HG03432 (cell line): ENCODE measurements around the gene ZNF665.
"Not testable (repeated sequence)": the region's sequence is repeated elsewhere in the genome, so short reads cannot be mapped to it uniquely, and the experiment has no call there.

ENCODE experiments used
- ATAC-seq: cut with Tn5 transposase; IDR thresholded peaks from one replicate; pipeline ENCODE4 v1.9.1; 2021; ENCODE audit warnings: mild to moderate bottlenecking, moderate library complexity; ENCODE audit not compliant: unreplicated experiment

The ZNF665 gene

DNA sequence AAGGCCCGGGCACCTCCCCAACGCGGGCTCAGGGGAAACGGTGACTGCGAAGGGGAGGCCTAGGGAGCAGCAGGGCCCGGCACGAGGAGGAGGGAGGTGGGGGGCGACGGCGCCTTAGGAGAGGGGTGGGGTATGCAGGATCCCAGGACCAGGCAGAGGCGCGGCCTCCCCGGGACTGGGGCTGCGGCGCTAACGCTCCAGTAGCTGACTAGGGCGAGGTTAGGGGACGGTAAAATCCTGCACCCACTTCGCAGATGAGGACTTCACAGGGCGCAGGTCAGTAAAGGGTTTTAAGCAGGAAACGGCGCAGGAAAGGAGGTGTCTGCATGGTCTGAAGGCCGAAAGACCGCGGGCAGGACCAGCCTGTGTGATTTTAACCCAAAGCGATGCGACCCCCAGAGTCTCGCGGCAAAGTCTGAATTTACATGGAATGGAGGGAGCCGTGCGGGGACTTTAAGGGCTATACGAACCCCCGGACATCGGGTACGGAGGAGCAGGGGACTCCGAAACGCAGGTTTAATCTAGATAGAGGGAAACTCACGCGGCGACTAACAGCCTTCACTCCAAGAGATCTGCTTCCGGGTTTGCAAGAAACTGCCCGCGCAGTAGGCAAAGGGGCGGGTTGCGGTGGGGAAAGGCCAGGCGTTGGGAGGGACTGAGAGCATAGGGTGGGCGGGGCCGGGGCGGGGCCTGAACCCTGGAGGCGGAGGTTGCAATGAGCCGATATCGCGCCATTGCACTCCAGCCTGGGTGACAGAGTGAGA is at the start of gene ZNF665:
Gene ZNF665 (minus strand): TSS at position 588 of the 764 bp plus-strand sequence. CDS start 10,460 bp downstream, outside the sequence.
- peak; percentile 61 for ATAC-seq

DNA sequence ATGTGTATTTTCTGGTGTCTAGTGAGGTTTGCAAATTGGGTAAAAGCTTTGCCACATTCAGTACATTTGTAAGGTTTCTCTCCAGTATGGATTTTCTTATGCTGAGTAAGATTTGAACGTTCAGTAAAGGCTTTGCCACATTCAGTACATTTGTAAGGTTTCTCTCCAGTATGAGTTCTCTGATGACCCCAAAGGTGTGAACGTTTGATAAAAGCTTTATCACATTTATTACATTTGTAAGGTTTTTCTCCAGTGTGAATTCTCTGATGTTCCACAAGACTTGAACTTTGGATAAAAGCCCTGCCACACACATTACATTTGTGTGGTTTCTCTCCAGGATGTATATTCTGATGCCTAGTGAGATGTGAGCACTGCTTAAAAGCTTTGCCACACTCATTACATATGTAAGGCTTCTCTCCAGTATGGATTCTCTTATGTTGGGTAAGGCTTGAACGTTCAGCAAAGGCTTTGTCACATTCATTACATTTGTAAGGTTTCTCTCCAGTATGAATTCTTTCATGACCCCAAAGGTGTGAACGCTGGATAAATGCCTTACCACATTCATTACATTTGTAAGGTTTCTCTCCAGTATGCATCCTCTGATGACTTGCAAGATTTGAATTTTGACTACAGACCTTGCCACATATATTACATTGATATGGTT is 44.1 kb upstream of the ZNF665 start:
- ATAC-seq = no peak

GRCh38 chr19:53224606-53225005 is 31.4 kb upstream of the ZNF665 start:
- no peak for ATAC-seq

GRCh38 chr19:53222716-53223115 is 29.6 kb upstream of the ZNF665 start:
- not testable (repeated sequence) for ATAC-seq

DNA sequence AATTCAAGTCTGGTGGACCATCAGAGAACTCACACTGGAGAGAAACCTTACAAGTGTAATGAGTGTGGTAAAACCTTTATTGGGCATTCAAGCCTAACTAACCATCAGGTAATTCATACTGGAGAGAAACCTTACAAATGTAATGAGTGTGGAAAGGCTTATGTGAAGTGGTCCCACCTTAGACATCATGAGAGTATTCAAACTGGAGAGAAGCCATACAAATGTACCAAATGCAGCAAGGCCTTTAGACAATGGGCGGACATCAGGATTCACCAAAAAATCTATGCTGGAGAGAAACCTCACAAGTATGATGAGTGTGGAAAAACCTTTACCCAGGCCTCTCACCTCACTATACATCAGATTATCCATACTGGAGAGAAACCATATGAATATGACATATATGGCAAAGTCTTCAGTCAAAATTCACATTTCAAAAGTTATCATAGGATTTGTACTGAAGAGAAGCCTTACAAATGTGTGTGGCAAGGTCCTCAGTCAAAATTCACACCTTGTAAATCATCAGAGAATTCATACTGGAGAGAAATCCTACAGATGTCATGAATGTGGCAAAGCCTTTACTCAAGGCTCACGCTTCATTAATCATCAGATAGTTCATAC is 19.7 kb upstream of the ZNF665 start:
- no peak for ATAC-seq

DNA sequence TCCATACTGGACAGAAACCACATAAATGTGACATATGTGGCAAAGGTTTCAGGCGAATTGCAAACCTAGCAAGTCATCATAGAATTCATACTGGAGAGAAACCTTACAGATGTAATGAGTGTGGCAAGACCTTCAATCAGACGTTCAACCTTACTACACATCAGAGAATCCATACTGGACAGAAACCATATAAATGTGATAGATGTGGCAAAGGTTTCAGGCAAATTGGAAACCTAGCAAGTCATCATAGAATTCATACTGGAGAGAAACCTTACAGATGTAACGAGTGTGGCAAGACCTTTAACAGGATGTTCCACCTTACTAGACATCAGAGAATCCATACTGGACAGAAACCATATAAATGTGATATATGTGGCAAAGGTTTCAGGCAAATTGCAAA is 18.4 kb upstream of the ZNF665 start:
- not testable (repeated sequence) for ATAC-seq

DNA sequence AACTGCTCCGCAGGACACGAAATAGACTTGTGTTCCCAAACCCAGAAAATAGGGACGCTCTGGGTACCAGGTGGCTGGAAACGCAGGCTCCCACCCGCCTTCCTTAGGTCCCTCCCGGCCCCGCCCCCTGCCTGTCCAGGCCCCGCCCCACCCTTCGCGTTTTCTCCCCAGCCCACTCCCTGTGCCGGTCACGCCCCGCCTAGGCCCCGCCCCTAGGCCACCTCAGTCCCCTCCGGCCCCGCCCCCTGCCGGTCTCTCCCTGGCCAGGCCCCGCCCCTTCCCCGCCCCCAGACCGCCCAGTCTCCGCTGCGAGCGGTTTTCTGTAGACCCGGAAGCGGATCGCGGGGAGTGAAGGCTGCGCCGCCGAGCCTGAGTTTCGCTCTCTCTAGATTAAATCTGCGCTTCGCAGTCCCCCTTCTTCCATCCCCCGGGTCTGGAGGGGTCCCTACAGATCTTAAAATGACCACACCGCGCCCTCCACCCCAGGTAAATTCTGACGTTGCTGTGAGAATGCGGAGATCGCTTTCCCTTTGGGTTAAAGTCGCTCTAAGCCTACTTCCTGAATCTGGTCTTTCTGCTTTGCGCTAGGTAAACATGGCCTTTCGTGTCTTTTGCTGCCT is 3.7 kb upstream of the ZNF665 start:
- peak; percentile 43 for ATAC-seq

DNA sequence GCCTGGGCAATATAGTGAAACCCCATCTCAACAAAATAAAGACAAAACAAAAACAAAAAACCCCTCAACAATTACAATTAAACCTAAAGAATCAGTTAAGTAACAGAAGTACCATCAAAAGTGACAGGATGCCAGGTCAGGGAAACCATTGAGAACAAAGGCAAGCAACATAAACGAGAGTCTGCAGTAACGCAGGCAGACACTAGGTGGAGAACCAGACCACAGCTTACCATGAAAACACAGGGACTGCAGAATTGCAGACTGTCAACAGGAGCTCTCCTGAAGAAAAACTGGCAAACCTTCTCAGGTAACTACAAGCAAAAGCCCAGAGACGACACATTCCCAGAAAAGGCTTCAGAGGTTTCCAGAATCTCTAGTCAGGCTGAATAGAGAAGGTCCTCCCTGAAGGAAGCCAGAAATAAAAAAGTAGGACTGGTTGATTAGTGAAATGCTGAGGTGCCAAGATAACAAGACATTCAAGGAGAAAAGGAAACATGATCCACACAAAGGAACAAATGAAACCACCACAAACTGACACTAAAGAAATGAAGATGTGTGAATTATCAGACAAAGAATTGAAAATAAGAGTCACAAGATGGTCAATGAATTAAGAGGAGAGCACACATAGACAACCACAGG is 2.2 kb upstream of the ZNF665 start:
- peak; percentile 47 for ATAC-seq

DNA sequence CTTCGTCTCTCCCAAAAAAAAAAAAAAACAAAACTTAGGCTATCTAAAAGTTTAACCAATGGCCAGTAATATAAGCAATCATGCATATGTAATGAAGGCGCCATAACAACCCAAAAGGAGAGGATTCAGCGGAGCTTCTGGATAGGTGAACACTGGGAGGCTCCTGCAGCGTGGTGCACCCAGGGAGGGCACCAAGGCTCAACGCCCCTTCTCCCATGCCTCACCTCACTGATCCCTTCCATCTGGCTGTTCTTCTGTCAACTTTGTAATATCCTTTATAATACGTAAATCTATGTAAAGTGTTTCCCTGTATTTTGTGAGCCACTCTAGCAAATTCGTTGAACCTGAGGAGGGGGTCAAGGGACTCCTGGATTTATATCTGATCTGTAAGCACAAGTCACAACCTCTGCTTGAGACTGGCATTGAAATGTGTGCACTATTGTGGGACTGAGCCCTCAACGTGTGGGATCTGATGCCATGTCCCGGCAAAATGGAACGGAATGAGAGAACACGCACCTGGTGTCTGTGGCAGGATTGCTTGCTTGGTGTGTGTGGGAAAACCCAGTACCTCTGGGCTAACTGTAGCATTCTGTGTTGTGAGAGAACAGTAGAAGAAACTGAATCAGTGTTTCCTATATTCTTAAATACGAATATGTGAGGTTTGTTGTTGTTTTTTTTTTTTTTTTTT is 521 bp upstream of the ZNF665 start:
- ATAC-seq = no peak

DNA sequence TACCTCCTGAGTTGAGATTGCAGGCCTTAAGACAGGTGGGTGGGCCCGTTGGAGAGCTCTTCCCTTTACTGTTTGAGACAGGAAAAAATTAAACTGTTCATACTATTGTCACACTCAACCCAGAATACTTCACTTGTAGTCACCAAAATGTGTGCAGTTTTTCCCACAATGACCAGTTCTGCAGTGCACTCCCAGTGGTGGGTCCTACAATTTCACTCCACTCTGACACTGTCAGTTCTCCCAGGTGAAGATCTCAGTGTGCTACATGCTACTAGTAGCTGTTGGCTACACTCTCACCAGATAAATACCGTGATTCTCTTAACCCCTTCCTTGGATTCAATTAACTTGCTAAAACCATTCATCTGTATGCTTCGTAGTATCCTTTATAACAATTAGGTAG is 2.9 kb downstream of the ZNF665 start:
- no peak for ATAC-seq

DNA sequence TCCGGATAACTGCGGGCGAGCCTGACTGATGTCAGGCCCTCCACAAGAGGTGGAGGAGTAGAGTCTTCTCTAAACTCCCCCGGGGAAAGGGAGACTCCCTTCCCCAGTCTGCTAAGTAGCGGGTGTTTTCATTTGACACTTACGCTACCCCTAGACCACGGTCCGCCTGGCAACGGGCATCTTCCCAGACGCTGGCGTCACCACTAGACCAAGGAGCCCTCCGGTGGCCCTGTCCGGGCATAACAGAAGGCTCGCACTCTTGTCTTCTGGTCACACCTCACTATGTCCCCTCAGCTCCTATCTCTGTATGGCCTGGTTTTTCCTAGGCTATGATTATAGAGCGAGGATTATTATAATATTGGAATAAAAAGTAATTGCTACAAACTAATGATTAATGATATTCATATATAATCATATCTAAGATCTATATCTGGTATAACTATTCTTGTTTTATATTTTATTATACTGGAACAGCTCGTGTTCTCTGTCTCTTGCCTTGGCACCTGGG is 3.4 kb downstream of the ZNF665 start:
- not testable (repeated sequence) for ATAC-seq

- not testable (repeated sequence) for ATAC-seq
Observed at GRCh38 chr19:53185155-53185882, 7.8 kb downstream of the ZNF665 start.

- ATAC-seq = no peak
Observed at GRCh38 chr19:53183146-53183764, 9.9 kb downstream of the ZNF665 start.

GRCh38 chr19:53182202-53182601 is 11.0 kb downstream of the ZNF665 start:
- ATAC-seq = no peak

GRCh38 chr19:53177986-53178385 is 15.2 kb downstream of the ZNF665 start:
- no peak for ATAC-seq

DNA sequence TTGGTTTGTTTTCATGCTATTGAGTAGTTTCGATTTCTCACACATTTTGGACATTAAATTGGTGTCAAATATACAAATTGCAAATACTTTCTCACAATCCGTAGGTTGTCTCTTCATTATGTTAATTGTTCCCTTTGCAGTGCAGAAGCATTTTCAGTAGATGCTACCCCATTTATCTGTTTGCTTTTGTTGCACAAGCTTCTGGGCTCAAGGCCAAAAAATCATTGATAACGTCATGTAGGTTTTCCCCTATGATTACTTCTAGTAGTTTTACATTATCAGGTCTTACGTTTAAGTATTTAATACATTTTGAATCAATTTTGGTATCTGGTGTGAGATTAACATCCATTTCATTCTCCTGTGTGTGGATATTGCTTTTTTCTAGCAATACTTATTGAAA is 20.3 kb downstream of the ZNF665 start:
- ATAC-seq = no peak

DNA sequence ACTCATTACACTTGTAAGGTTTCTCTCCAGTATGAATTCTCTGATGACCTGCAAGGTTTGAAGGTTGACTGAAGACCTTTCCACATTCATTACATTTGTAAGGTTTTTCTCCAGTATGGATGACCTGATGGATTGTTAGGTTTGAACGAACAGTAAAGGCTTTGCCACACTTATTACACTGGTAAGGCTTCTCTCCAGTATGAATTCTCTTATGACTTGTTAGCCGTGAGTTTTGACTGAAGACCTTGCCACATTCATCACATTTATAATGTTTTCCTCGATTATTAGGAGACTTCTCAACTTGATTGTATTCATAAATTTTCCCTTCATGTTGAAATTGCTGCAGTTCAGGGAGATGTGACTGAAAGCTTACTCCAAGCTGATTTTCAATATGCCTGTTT is 27.5 kb downstream of the ZNF665 start:
- no peak for ATAC-seq

- ATAC-seq = no peak
Observed at GRCh38 chr19:53161123-53161522, 32.0 kb downstream of the ZNF665 start.

DNA sequence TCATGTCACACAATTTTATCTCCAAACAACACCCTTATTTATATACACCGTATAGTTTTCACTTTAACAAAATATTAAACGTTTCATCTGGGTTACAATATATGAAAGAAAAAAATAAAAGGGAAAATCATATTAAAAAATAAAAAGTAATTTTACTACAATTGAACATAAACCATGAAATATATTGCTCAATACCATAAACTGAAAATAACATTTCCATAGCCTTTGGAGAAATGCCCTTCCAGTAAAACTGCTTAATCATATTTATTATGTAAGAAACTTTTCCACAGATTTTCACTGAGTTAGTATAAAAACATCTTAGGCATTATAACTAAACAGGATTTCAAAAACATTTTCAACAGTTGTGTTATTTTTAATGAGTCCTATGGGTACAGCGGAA is 32.8 kb downstream of the ZNF665 start:
- no peak for ATAC-seq
